Measurements from ENCODE around the gene NDUFS7. TPM values are rescaled to one million over a fixed set of nuclear protein-coding genes. Genes with fewer than 3 reads are reported as not detected.

Gene NDUFS7
- total RNA-seq, 1 donor from 2014 or later, result 104 TPM

DNA sequence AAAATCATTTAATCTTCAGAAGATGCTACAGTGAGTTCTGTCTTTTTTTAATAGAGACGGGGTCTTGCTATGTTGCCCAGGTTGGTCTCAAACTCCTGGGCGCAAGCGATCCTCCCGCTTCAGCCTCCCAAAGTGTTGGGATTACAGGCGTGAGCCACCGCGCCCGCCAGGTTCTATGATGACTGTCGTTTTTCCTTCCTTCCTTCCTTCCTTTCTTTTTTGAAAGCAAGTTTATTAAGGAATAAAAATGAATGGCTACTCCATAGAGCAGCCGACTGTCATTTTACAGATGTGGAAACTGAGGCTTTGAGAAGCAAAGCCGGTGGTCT, 18.1 kb downstream of the NDUFS7 start:
- DNase-seq (ENCODE audit: low spot score), result no peak
- no peak overlapping the region for H3K27ac Mint-ChIP-seq
- no peaks in the 10 kb centered on the region for H3K9me3 Mint-ChIP-seq
- H3K4me3 Mint-ChIP-seq (ENCODE audit: low read depth), result peak overlapping the region; percentile 60
- peaks cover 9% of the 10 kb centered on the region for H3K4me1 Mint-ChIP-seq (ENCODE audit: low read depth)
- peaks cover 2% of the 10 kb centered on the region for H3K27me3 Mint-ChIP-seq (ENCODE audit: low read depth)
- H3K36me3 Mint-ChIP-seq (ENCODE audit: low read depth), result no peaks in the 10 kb centered on the region
- intact Hi-C loops (cut with micrococcal nuclease), result loop anchor here (10.0 kb wide), 2 partner anchors 127 to 157 kb away; partner anchors contain the start of genes ATP5F1D, FAM174C and MIDN

DNA sequence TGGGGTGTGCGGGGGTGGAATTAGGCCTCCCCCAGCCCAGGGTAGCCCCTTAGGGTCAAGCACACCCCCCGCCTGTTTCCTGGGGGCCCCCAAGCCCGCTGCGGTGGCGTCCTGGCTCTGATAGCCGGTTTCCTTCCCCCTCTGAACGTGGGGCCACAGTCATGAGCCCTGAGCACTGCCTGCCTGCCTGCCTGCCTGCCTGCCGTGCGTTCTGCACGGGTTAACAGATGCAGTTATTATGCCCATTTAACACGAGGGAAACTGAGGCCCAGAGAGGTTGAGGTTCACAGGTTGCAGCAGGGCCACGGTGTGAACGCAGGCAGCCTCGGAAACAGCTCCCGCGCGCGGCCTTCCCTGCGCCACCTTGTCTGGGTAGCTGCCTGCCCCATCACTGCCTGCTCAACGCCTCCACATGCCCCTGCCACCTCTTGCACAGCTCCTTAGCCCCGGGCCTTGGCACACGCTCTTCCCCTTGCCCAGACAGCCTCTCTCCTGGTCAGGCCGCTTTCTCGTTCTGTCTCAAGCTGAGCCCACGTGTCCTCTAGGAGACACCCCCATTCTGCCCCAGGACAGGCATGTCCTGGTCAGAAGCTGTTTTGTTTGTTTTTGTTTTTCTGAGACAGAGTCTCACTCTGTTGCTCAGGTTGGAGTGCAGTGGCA, 18.8 kb downstream of the NDUFS7 start:
- no peaks in the 10 kb centered on the region for H3K36me3 Mint-ChIP-seq (ENCODE audit: low read depth)
- peaks cover 9% of the 10 kb centered on the region for H3K4me1 Mint-ChIP-seq (ENCODE audit: low read depth)
- H3K27ac Mint-ChIP-seq, result no peak overlapping the region
- DNase-seq (ENCODE audit: low spot score), result no peak
- H3K9me3 Mint-ChIP-seq, result no peaks in the 10 kb centered on the region
- intact Hi-C loops (cut with micrococcal nuclease), result loop anchor here (10.0 kb wide), 2 partner anchors 128 to 158 kb away; partner anchors contain the start of genes ATP5F1D, FAM174C and MIDN
- peaks cover 2% of the 10 kb centered on the region for H3K27me3 Mint-ChIP-seq (ENCODE audit: low read depth)
- peak overlapping the region; percentile 65 for H3K4me3 Mint-ChIP-seq (ENCODE audit: low read depth)

GRCh38 chr19:1406774-1407527, 23.2 kb downstream of the NDUFS7 start:
- peaks cover 2% of the 10 kb centered on the region for H3K27me3 Mint-ChIP-seq (ENCODE audit: low read depth)
- no peaks in the 10 kb centered on the region for H3K9me3 Mint-ChIP-seq
- peaks cover 35% of the 10 kb centered on the region for H3K4me1 Mint-ChIP-seq (ENCODE audit: low read depth)
- H3K36me3 Mint-ChIP-seq (ENCODE audit: low read depth), result peaks cover 31% of the 10 kb centered on the region
- intact Hi-C loops (cut with micrococcal nuclease), result loop anchor here (1.0 to 10.0 kb wide), 4 partner anchors 24 to 162 kb away; partner anchors contain the start of genes ATP5F1D, FAM174C, MIDN and NDUFS7
- peak overlapping the region; percentile 77 for H3K4me3 Mint-ChIP-seq (ENCODE audit: low read depth)
- DNase-seq (ENCODE audit: low spot score), result peak; percentile 100
- peak overlapping the region; percentile 76 for H3K27ac Mint-ChIP-seq

GRCh38 chr19:1407528-1408299, 24.0 kb downstream of the NDUFS7 start, which contains the start of gene DAZAP1:
TSS of gene DAZAP1 (plus strand) at chr19:1407586. CDS start at chr19:1407774, 188 bp downstream.
- peaks cover 33% of the 10 kb centered on the region for H3K4me1 Mint-ChIP-seq (ENCODE audit: low read depth)
- no peak for DNase-seq (ENCODE audit: low spot score)

GRCh38 chr19:1408300-1409203, 24.8 kb downstream of the NDUFS7 start:
- Mint-ChIP-seq H3K27me3 (ENCODE audit: low read depth) (no peaks in the 10 kb centered on the region), H3K27ac (peak overlapping the region; percentile 93), H3K9me3 (no peaks in the 10 kb centered on the region), H3K36me3 (ENCODE audit: low read depth) (peaks cover 44% of the 10 kb centered on the region), H3K4me1 (ENCODE audit: low read depth) (peaks cover 31% of the 10 kb centered on the region), H3K4me3 (ENCODE audit: low read depth) (peak overlapping the region; percentile 97)
- DNase-seq (ENCODE audit: low spot score), result peak; percentile 55
- intact Hi-C loops (cut with micrococcal nuclease), result loop anchor here (10.0 kb wide), 2 partner anchors 134 to 164 kb away; partner anchors contain the start of genes ATP5F1D, FAM174C and MIDN

More at GRCh38 chr19:1407528-1408299, 24.0 kb downstream of the NDUFS7 start, which contains the start of gene DAZAP1:
- Mint-ChIP-seq H3K36me3 (ENCODE audit: low read depth) (peaks cover 35% of the 10 kb centered on the region), H3K27ac (peak within 1 kb of the TSS; percentile 76), H3K9me3 (no peaks in the 10 kb centered on the region), H3K27me3 (ENCODE audit: low read depth) (peaks cover 2% of the 10 kb centered on the region), H3K4me3 (ENCODE audit: low read depth) (peak within 1 kb of the TSS; percentile 97)
- intact Hi-C loops (cut with micrococcal nuclease), result loop anchor here (1.0 to 10.0 kb wide), 4 partner anchors 24 to 163 kb away; partner anchors contain the start of genes ATP5F1D, FAM174C, MIDN and NDUFS7

- Mint-ChIP-seq H3K4me1 (ENCODE audit: low read depth) (peaks cover 31% of the 10 kb centered on the region), H3K9me3 (no peaks in the 10 kb centered on the region)
Measured at GRCh38 chr19:1409204-1410005, 25.7 kb downstream of the NDUFS7 start.

DNA sequence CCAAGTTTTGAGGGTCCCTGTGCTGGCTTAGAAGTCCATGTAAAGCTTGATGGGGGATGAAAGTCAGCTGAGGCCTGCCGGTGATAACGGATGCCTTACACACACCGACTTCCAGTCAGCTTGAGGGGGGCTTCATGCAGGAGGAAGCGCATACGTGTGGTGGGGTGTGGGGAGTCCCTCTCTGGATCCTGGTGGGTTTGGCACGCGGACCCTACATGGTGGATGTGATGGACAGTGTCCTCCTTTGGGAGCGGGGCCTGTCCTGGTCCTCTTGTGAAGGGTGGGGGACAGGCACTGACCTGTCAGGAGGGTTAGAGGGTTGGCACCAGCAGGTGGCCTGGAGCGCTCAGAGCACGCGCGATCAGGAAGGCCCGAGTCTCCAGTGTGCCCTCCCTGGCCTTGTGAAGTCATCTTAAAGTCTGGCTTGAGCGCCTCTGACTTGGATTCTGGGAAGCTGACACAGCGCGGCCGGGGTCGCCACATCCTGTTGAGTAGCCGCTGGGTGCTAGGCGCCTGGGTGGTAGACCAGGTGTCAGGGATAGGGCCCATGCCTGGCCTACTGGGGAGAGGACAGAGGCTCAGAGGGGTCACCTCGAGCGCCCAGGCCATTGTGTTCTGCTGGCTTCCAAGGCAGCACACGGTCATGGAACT, 26.6 kb downstream of the NDUFS7 start:
- peaks cover 50% of the 10 kb centered on the region for H3K36me3 Mint-ChIP-seq (ENCODE audit: low read depth)
- H3K4me3 Mint-ChIP-seq (ENCODE audit: low read depth), result peak overlapping the region; percentile 97
- H3K27ac Mint-ChIP-seq, result peak overlapping the region; percentile 80
- intact Hi-C loops (cut with micrococcal nuclease), result no loop called here
- no peaks in the 10 kb centered on the region for H3K9me3 Mint-ChIP-seq
- DNase-seq (ENCODE audit: low spot score), result no peak
- H3K27me3 Mint-ChIP-seq (ENCODE audit: low read depth), result no peaks in the 10 kb centered on the region
- peaks cover 34% of the 10 kb centered on the region for H3K4me1 Mint-ChIP-seq (ENCODE audit: low read depth)

More at GRCh38 chr19:1409204-1410005, 25.7 kb downstream of the NDUFS7 start:
- DNase-seq (ENCODE audit: low spot score), result no peak
- intact Hi-C loops (cut with micrococcal nuclease), result loop anchor here (10.0 kb wide), 2 partner anchors 135 to 165 kb away; partner anchors contain the start of genes ATP5F1D, FAM174C and MIDN
- Mint-ChIP-seq H3K27me3 (ENCODE audit: low read depth) (no peaks in the 10 kb centered on the region), H3K36me3 (ENCODE audit: low read depth) (peaks cover 44% of the 10 kb centered on the region), H3K27ac (peak overlapping the region; percentile 93), H3K4me3 (ENCODE audit: low read depth) (peak overlapping the region; percentile 97)

GRCh38 chr19:1410789-1411188, 27.1 kb downstream of the NDUFS7 start:
- Mint-ChIP-seq H3K4me3 (ENCODE audit: low read depth) (no peak overlapping the region), H3K4me1 (ENCODE audit: low read depth) (peaks cover 38% of the 10 kb centered on the region), H3K9me3 (no peaks in the 10 kb centered on the region), H3K36me3 (ENCODE audit: low read depth) (peaks cover 55% of the 10 kb centered on the region), H3K27me3 (ENCODE audit: low read depth) (no peaks in the 10 kb centered on the region), H3K27ac (peak overlapping the region; percentile 40)
- no peak for DNase-seq (ENCODE audit: low spot score)
- intact Hi-C loops (cut with micrococcal nuclease), result no loop called here

GRCh38 chr19:1411255-1412191, 27.8 kb downstream of the NDUFS7 start:
- no peaks in the 10 kb centered on the region for H3K27me3 Mint-ChIP-seq (ENCODE audit: low read depth)
- H3K4me1 Mint-ChIP-seq (ENCODE audit: low read depth), result peaks cover 35% of the 10 kb centered on the region
- DNase-seq (ENCODE audit: low spot score), result no peak
- H3K36me3 Mint-ChIP-seq (ENCODE audit: low read depth), result peaks cover 61% of the 10 kb centered on the region
- H3K4me3 Mint-ChIP-seq (ENCODE audit: low read depth), result no peak overlapping the region
- no peak overlapping the region for H3K27ac Mint-ChIP-seq
- intact Hi-C loops (cut with micrococcal nuclease), result no loop called here
- no peaks in the 10 kb centered on the region for H3K9me3 Mint-ChIP-seq

- DNase-seq (ENCODE audit: low spot score), result no peak
- H3K27me3 Mint-ChIP-seq (ENCODE audit: low read depth), result no peaks in the 10 kb centered on the region
- peaks cover 33% of the 10 kb centered on the region for H3K4me1 Mint-ChIP-seq (ENCODE audit: low read depth)
- no peak overlapping the region for H3K4me3 Mint-ChIP-seq (ENCODE audit: low read depth)
- no peak overlapping the region for H3K27ac Mint-ChIP-seq
- no peaks in the 10 kb centered on the region for H3K9me3 Mint-ChIP-seq
- peaks cover 68% of the 10 kb centered on the region for H3K36me3 Mint-ChIP-seq (ENCODE audit: low read depth)
- intact Hi-C loops (cut with micrococcal nuclease), result no loop called here
Measured at GRCh38 chr19:1412323-1412923, 28.7 kb downstream of the NDUFS7 start.
